Measurements from ENCODE around the gene PLA2G15.

- TF ChIP-seq EZH2 (IDR thresholded peaks at IDR 0.05; ENCODE audit: insufficient read depth, poor library complexity, severe bottlenecking) (no peak), EZH2phosphoT487 (IDR thresholded peaks at IDR 0.05; ENCODE audit: insufficient read depth, low read depth) (no peak)
Observed at GRCh38 chr16:68310437-68310773, 65.2 kb downstream of the PLA2G15 start.

Measured in GM23248 (cell line).